Loucy (cell line): ENCODE results near the gene C2CD3.

Experiments
- H2AFZ ChIP-seq: fragments of 200-600 bp; sonication (generic); 2 replicates; pipeline ENCODE4 v1.6.0; 2016; ENCODE audit warnings: antibody characterized with exemption, mild to moderate bottlenecking, low read length, moderate library complexity
- H3F3A ChIP-seq: fragments of 200-600 bp; 2 replicates; pipeline ENCODE4 v1.6.0; 2016; ENCODE audit warnings: antibody characterized with exemption, low read depth, mild to moderate bottlenecking
- H3K27me3 ChIP-seq: fragments of 200-600 bp; sonication (generic); 2 replicates; pipeline ENCODE4 v1.6.1; 2014; ENCODE audit warnings: low read length, mild to moderate bottlenecking; ENCODE audit not compliant: insufficient read depth, poor library complexity, severe bottlenecking
- H3K36me3 ChIP-seq: fragments of 200-600 bp; sonication (generic); 2 replicates; pipeline ENCODE4 v1.6.1; 2016; ENCODE audit warnings: low read length; ENCODE audit not compliant: insufficient read depth
- H3K4me1 ChIP-seq: fragments of 200-600 bp; sonication (generic); 2 replicates; pipeline ENCODE4 v1.5.1; 2014; ENCODE audit warnings: low read length, mild to moderate bottlenecking; ENCODE audit not compliant: insufficient read depth, poor library complexity, severe bottlenecking
- H3K4me2 ChIP-seq: fragments of 200-600 bp; sonication (generic); 2 replicates; pipeline ENCODE4 v1.6.0; 2014; ENCODE audit warnings: antibody characterized with exemption, low read length, low read depth, mild to moderate bottlenecking; ENCODE audit not compliant: poor library complexity, severe bottlenecking
- H3K4me3 ChIP-seq: fragments of 200-600 bp; sonication (generic); 2 replicates; pipeline ENCODE4 v1.5.1; 2014; ENCODE audit warnings: low read length, mild to moderate bottlenecking, mixed read lengths; ENCODE audit not compliant: poor library complexity, severe bottlenecking
- H3K79me2 ChIP-seq: fragments of 200-600 bp; sonication (generic); 2 replicates; pipeline ENCODE4 v1.6.1; 2014; ENCODE audit warnings: low read length; ENCODE audit not compliant: insufficient read depth
- H3K9ac ChIP-seq: fragments of 200-600 bp; sonication (generic); 2 replicates; pipeline ENCODE4 v1.6.0; 2014; ENCODE audit warnings: mild to moderate bottlenecking, low read depth, low read length, moderate library complexity; ENCODE audit not compliant: poor library complexity, severe bottlenecking
- H3K9me2 ChIP-seq: fragments of 200-600 bp; sonication (generic); replicated peaks from 2 replicates; pipeline ENCODE4 v1.6.1; 2016; ENCODE audit warnings: low read depth, low read length, mixed read lengths
- H3K9me3 ChIP-seq: fragments of 200-600 bp; sonication (generic); 2 replicates; pipeline ENCODE4 v1.6.1; 2014; ENCODE audit warnings: mild to moderate bottlenecking, antibody characterized with exemption, low read length, low read depth; ENCODE audit not compliant: insufficient read depth
- H4K20me1 ChIP-seq: fragments of 200-600 bp; sonication (generic); 2 replicates; pipeline ENCODE4 v1.6.0; 2014; ENCODE audit warnings: antibody characterized with exemption, low read length, mild to moderate bottlenecking; ENCODE audit not compliant: insufficient read depth, poor library complexity, severe bottlenecking
- EZH2phosphoT487 ChIP-seq: fragments of 200-600 bp; IDR thresholded peaks from 2 replicates; pipeline ENCODE4 v1.6.1; 2018; ENCODE audit warnings: antibody characterized with exemption, mild to moderate bottlenecking, moderate library complexity, borderline replicate concordance
- TF ChIP-seq, protein P1 (sequence below): fragments of 200-600 bp; sonication (generic); conservative IDR thresholded peaks from 2 replicates; pipeline ENCODE4 v1.5.1; 2014; ENCODE audit warnings: mild to moderate bottlenecking, antibody characterized with exemption, low read length

The C2CD3 gene

GRCh38 chr11:74012074-74012809 lies 158.6 kb downstream of the C2CD3 start:
- H3K9ac ChIP-seq, result no peak overlapping the region
- no peaks in the 10 kb centered on the region for H3F3A ChIP-seq
- H3K79me2 ChIP-seq, result no peaks in the 10 kb centered on the region
- H3K4me2 ChIP-seq, result peak overlapping the region; percentile 29
- H4K20me1 ChIP-seq, result no peaks in the 10 kb centered on the region
- H3K36me3 ChIP-seq, result peaks cover 9% of the 10 kb centered on the region; the same call in 1 of the 2 replicates
- no peaks in the 10 kb centered on the region for H3K27me3 ChIP-seq
- no peaks in the 10 kb centered on the region for H3K9me3 ChIP-seq
- H2AFZ ChIP-seq, result no peak overlapping the region
- TF ChIP-seq, protein P1, sequence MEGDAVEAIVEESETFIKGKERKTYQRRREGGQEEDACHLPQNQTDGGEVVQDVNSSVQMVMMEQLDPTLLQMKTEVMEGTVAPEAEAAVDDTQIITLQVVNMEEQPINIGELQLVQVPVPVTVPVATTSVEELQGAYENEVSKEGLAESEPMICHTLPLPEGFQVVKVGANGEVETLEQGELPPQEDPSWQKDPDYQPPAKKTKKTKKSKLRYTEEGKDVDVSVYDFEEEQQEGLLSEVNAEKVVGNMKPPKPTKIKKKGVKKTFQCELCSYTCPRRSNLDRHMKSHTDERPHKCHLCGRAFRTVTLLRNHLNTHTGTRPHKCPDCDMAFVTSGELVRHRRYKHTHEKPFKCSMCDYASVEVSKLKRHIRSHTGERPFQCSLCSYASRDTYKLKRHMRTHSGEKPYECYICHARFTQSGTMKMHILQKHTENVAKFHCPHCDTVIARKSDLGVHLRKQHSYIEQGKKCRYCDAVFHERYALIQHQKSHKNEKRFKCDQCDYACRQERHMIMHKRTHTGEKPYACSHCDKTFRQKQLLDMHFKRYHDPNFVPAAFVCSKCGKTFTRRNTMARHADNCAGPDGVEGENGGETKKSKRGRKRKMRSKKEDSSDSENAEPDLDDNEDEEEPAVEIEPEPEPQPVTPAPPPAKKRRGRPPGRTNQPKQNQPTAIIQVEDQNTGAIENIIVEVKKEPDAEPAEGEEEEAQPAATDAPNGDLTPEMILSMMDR, result no peak
- no peak for TF ChIP-seq EZH2phosphoT487
- H3K9me2 ChIP-seq, result no peaks in the 10 kb centered on the region
- H3K4me1 ChIP-seq, result peaks cover 42% of the 10 kb centered on the region
- no peak overlapping the region for H3K4me3 ChIP-seq

DNA sequence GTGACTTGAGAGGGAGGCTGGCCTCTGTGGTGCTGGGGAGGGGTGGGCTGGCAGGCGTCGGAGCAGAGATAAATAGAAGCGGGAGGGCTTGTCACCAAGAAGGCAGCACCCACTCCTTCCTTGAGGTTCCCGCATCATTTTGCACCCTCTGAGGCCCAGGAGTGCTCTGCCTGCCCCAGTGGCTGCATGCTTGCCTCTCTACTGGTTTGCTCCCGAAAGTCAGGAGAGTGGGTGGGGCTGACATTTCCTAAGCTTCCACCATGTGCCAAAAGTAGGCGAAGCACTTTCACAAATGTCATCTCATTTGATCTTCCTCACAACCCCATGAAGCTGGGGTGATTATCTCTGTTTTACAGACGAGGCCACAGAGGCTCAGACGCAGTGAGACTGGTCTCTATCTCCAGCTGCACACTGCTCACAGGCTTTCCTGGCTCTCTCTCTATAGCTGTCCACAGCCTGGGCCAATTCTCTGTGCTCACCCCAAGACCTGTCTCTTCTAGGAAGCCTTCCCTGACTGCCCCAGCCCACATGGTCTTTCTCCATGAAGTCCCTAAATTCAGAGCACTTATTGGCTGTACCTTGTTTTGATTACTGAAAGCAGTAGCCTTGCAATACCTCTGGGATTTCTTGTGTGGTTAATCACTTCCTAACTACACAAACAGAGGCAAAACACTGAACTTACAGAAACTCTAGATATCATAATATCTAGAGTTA lies 159.3 kb downstream of the C2CD3 start:
- H3K4me3 ChIP-seq, result no peak overlapping the region
- H3K9me2 ChIP-seq, result no peaks in the 10 kb centered on the region
- peak overlapping the region; percentile 29 for H3K4me2 ChIP-seq
- H3K9me3 ChIP-seq, result no peaks in the 10 kb centered on the region
- H3K4me1 ChIP-seq, result peaks cover 42% of the 10 kb centered on the region
- H3K9ac ChIP-seq, result peak overlapping the region; percentile 45
- TF ChIP-seq, protein P1, result no peak
- no peak for TF ChIP-seq EZH2phosphoT487
- no peaks in the 10 kb centered on the region for H3K79me2 ChIP-seq
- no peaks in the 10 kb centered on the region for H3K27me3 ChIP-seq
- no peaks in the 10 kb centered on the region for H3F3A ChIP-seq
- H2AFZ ChIP-seq, result no peak overlapping the region
- no peaks in the 10 kb centered on the region for H4K20me1 ChIP-seq
- H3K36me3 ChIP-seq, result peaks cover 6% of the 10 kb centered on the region; the same call in 1 of the 2 replicates

- Histone ChIP-seq H3K27me3 (no peaks in the 10 kb centered on the region), H3K36me3 (peaks cover 3% of the 10 kb centered on the region; the same call in 1 of the 2 replicates), H3K79me2 (no peaks in the 10 kb centered on the region), H3F3A (no peaks in the 10 kb centered on the region), H3K9me3 (no peaks in the 10 kb centered on the region), H3K4me2 (peak overlapping the region; percentile 29), H4K20me1 (no peaks in the 10 kb centered on the region), H3K4me1 (peaks cover 48% of the 10 kb centered on the region), H3K9ac (peak overlapping the region; percentile 45), H3K4me3 (no peak overlapping the region), H2AFZ (no peak overlapping the region), H3K9me2 (no peaks in the 10 kb centered on the region)
- TF ChIP-seq, protein P1, result no peak
- TF ChIP-seq EZH2phosphoT487, result no peak
Observed at GRCh38 chr11:74010306-74011300, 160.2 kb downstream of the C2CD3 start.
